MM.1S (cell line): Measurements from ENCODE around the gene FRMD4B.

Experiments used
- DNase-seq: peaks from one replicate; pipeline ENCODE4 v3.0.0-alpha.2; 2015
- H2AFZ ChIP-seq: fragments of 300-600 bp; sonication (generic); 2 replicates; pipeline ENCODE4 v1.6.0; 2016; ENCODE audit warnings: antibody characterized with exemption, low read length
- H3F3A ChIP-seq: fragments of 300-600 bp; sonication (generic); 2 replicates; pipeline ENCODE4 v1.6.1; 2016; ENCODE audit warnings: mild to moderate bottlenecking, antibody characterized with exemption, low read length, moderate library complexity, mixed read lengths; ENCODE audit not compliant: insufficient read depth
- H3K27ac ChIP-seq: fragments of 300-600 bp; sonication (generic); 2 replicates; pipeline ENCODE4 v1.5.1; 2016; ENCODE audit warnings: mild to moderate bottlenecking, low read length
- H3K27me3 ChIP-seq: fragments of 300-600 bp; sonication (generic); replicated peaks from 2 replicates; pipeline ENCODE4 v1.6.0; 2016; ENCODE audit warnings: low read length; ENCODE audit not compliant: insufficient read depth
- H3K36me3 ChIP-seq: fragments of 300-600 bp; sonication (generic); replicated peaks from 2 replicates; pipeline ENCODE4 v1.6.1; 2016; ENCODE audit warnings: mild to moderate bottlenecking, low read length, mixed read lengths; ENCODE audit not compliant: insufficient read depth
- H3K4me1 ChIP-seq: fragments of 300-600 bp; sonication (generic); 2 replicates; pipeline ENCODE4 v1.6.1; 2016; ENCODE audit warnings: low read length, mixed read lengths
- H3K4me2 ChIP-seq: fragments of 300-600 bp; sonication (generic); 2 replicates; pipeline ENCODE4 v1.6.0; 2016; ENCODE audit warnings: low read depth, low read length
- H3K4me3 ChIP-seq: fragments of 300-600 bp; sonication (generic); 2 replicates; pipeline ENCODE4 v1.5.1; 2016; ENCODE audit warnings: low read length, mixed read lengths
- H3K79me2 ChIP-seq: fragments of 300-600 bp; sonication (generic); 2 replicates; pipeline ENCODE4 v1.6.1; 2016; ENCODE audit warnings: mixed run types, low read length, mixed read lengths
- H3K9ac ChIP-seq: fragments of 300-600 bp; sonication (generic); 2 replicates; pipeline ENCODE4 v1.6.1; 2016; ENCODE audit warnings: low read length, mixed read lengths
- H3K9me2 ChIP-seq: fragments of 300-600 bp; sonication (generic); replicated peaks from 2 replicates; pipeline ENCODE4 v1.6.1; 2016; ENCODE audit warnings: mild to moderate bottlenecking, low read length, mixed read lengths; ENCODE audit not compliant: insufficient read depth
- H3K9me3 ChIP-seq: fragments of 300-600 bp; sonication (generic); replicated peaks from 2 replicates; pipeline ENCODE4 v1.6.1; 2016; ENCODE audit warnings: mild to moderate bottlenecking, low read length, mixed read lengths; ENCODE audit not compliant: insufficient read depth
- H4K20me1 ChIP-seq: fragments of 300-600 bp; sonication (generic); 2 replicates; pipeline ENCODE4 v1.6.1; 2016; ENCODE audit warnings: mild to moderate bottlenecking, low read length, moderate library complexity, mixed read lengths; ENCODE audit not compliant: insufficient read depth
- EZH2 ChIP-seq: fragments of 300-600 bp; sonication (generic); optimal IDR thresholded peaks from 2 replicates; pipeline ENCODE3; 2017; ENCODE audit warnings: low read depth, mild to moderate bottlenecking, antibody characterized with exemption, low read length, mixed read lengths
- EZH2phosphoT487 ChIP-seq: fragments of 300-600 bp; sonication (generic); IDR thresholded peaks from 2 replicates; pipeline ENCODE4 v1.6.1; 2018; ENCODE audit warnings: antibody characterized with exemption, low read length
- TF ChIP-seq, protein P1 (sequence below): fragments of 300-600 bp; sonication (generic); IDR thresholded peaks from 2 replicates; pipeline ENCODE4 v1.5.1; 2016; ENCODE audit warnings: antibody characterized with exemption, low read length, mixed read lengths

The FRMD4B gene

GRCh38 chr3:69320871-69321271, 65.0 kb downstream of the FRMD4B start:
- Histone ChIP-seq H3K4me2 (peak overlapping the region; percentile 63), H3K9me3 (no peaks in the 10 kb centered on the region), H3K4me1 (peaks cover 35% of the 10 kb centered on the region), H3K79me2 (no peaks in the 10 kb centered on the region), H3K4me3 (peak overlapping the region; percentile 19; the same call in 1 of the 2 replicates), H3K36me3 (no peaks in the 10 kb centered on the region), H3K27me3 (no peaks in the 10 kb centered on the region), H3K27ac (peak overlapping the region; percentile 85), H3K9me2 (no peaks in the 10 kb centered on the region), H4K20me1 (no peaks in the 10 kb centered on the region), H3K9ac (peak overlapping the region; percentile 35; the same call in 1 of the 2 replicates), H2AFZ (peak overlapping the region; percentile 18; the same call in 1 of the 2 replicates), H3F3A (peaks cover 17% of the 10 kb centered on the region)
- DNase-seq = peak; percentile 70
- TF ChIP-seq EZH2phosphoT487 (no peak), EZH2 (no peak)
- TF ChIP-seq, protein P1, sequence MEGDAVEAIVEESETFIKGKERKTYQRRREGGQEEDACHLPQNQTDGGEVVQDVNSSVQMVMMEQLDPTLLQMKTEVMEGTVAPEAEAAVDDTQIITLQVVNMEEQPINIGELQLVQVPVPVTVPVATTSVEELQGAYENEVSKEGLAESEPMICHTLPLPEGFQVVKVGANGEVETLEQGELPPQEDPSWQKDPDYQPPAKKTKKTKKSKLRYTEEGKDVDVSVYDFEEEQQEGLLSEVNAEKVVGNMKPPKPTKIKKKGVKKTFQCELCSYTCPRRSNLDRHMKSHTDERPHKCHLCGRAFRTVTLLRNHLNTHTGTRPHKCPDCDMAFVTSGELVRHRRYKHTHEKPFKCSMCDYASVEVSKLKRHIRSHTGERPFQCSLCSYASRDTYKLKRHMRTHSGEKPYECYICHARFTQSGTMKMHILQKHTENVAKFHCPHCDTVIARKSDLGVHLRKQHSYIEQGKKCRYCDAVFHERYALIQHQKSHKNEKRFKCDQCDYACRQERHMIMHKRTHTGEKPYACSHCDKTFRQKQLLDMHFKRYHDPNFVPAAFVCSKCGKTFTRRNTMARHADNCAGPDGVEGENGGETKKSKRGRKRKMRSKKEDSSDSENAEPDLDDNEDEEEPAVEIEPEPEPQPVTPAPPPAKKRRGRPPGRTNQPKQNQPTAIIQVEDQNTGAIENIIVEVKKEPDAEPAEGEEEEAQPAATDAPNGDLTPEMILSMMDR = no peak

DNA sequence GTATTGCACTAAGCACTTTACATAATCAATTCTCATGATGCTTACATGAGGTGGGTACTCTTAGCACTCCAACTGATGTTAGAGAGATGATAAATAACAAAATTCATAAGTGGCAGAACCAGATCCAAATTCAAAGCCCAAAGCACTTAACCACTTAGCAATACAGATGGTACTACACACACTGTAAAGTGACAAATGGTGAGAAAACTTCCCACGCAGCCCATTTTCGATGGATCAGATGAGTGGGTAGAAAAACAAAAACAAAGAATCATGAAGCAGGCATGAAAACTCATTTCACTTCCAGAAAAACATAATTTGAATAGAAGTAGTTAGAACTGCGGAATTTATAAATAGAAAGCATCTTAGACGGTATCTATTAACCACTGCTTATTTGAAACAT, 66.2 kb downstream of the FRMD4B start:
- H3K4me2 ChIP-seq = no peak overlapping the region
- peaks cover 17% of the 10 kb centered on the region for H3F3A ChIP-seq
- peaks cover 25% of the 10 kb centered on the region for H3K4me1 ChIP-seq
- H3K4me3 ChIP-seq = no peak overlapping the region
- H2AFZ ChIP-seq = no peak overlapping the region
- no peaks in the 10 kb centered on the region for H3K9me3 ChIP-seq
- TF ChIP-seq EZH2 (no peak), EZH2phosphoT487 (no peak)
- TF ChIP-seq, protein P1 = no peak
- no peak for DNase-seq
- H3K36me3 ChIP-seq = no peaks in the 10 kb centered on the region
- no peaks in the 10 kb centered on the region for H3K27me3 ChIP-seq
- H3K27ac ChIP-seq = no peak overlapping the region
- no peaks in the 10 kb centered on the region for H3K9me2 ChIP-seq
- no peaks in the 10 kb centered on the region for H3K79me2 ChIP-seq
- no peaks in the 10 kb centered on the region for H4K20me1 ChIP-seq
- no peak overlapping the region for H3K9ac ChIP-seq

- TF ChIP-seq EZH2phosphoT487 (no peak), EZH2 (no peak)
- TF ChIP-seq, protein P1 = no peak
- H3K9me3 ChIP-seq = no peaks in the 10 kb centered on the region
- H3K4me2 ChIP-seq = no peak overlapping the region
- H3K9ac ChIP-seq = no peak overlapping the region
- DNase-seq = no peak
- no peaks in the 10 kb centered on the region for H3K79me2 ChIP-seq
- no peaks in the 10 kb centered on the region for H3K9me2 ChIP-seq
- no peaks in the 10 kb centered on the region for H3K27me3 ChIP-seq
- no peak overlapping the region for H3K4me3 ChIP-seq
- no peak overlapping the region for H3K27ac ChIP-seq
- H3K36me3 ChIP-seq = no peaks in the 10 kb centered on the region
- no peaks in the 10 kb centered on the region for H4K20me1 ChIP-seq
- H3F3A ChIP-seq = peaks cover 17% of the 10 kb centered on the region
- peaks cover 22% of the 10 kb centered on the region for H3K4me1 ChIP-seq
- no peak overlapping the region for H2AFZ ChIP-seq
Observed at GRCh38 chr3:69318410-69318809, 67.5 kb downstream of the FRMD4B start.
